ENCODE data around the gene SEC16B.

DNA sequence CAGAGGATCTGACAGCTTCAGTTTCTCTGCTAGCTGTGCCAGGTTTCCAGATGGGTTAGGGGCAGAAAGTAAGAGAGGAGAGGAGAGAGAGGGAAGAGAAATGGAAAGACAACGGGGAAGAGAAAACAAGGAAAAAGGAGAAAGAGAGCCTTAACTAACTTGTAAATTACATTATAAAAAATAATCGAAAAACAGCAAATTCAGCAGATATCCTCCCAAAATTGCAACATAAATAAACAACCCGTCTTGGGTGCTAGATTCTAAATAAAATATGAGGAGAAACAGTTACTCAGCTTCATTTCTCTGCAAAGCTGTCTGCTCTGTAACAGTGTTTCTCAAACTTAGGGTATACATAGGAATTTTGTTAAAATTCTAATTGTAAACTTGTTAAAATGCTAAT is 29.2 kb downstream of the SEC16B start:
- TF ChIP-seq ZNF558 (CRISPR knock-in tag; IDR thresholded peaks at IDR 0.05; ENCODE audit: borderline replicate concordance) (no peak), CTCF (CRISPR knock-in tag; IDR thresholded peaks at IDR 0.05) (no peak), KDM3A (CRISPR knock-in tag; IDR thresholded peaks at IDR 0.05; ENCODE audit: low read depth) (no peak), ARNTL (CRISPR knock-in tag; IDR thresholded peaks at IDR 0.05) (no peak), ZNF24 (IDR thresholded peaks at IDR 0.05) (no peak), NCOA2 (CRISPR knock-in tag; IDR thresholded peaks at IDR 0.05) (no peak), REXO4 (CRISPR knock-in tag; IDR thresholded peaks at IDR 0.05; ENCODE audit: borderline replicate concordance) (no peak), ETS1 (CRISPR knock-in tag; IDR thresholded peaks at IDR 0.05) (no peak), POLR2A (IDR thresholded peaks at IDR 0.05; ENCODE audit: insufficient read depth in 1 of 2, low read depth in 2 of 2, low read length in 2 of 2) (no peak), EP300 (IDR thresholded peaks at IDR 0.05; ENCODE audit: low read depth in 2 of 2, low read length in 2 of 2) (no peak), EP300 (CRISPR knock-in tag; IDR thresholded peaks at IDR 0.05; ENCODE audit: borderline replicate concordance) (no peak)
- TF ChIP-seq, protein P1, sequence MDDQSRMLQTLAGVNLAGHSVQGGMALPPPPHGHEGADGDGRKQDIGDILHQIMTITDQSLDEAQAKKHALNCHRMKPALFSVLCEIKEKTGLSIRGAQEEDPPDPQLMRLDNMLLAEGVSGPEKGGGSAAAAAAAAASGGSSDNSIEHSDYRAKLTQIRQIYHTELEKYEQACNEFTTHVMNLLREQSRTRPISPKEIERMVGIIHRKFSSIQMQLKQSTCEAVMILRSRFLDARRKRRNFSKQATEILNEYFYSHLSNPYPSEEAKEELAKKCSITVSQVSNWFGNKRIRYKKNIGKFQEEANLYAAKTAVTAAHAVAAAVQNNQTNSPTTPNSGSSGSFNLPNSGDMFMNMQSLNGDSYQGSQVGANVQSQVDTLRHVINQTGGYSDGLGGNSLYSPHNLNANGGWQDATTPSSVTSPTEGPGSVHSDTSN (CRISPR knock-in tag; IDR thresholded peaks at IDR 0.05; ENCODE audit: borderline replicate concordance): no peak

Data from HepG2 (cell line).